IgD-negative memory B cell (primary cell): ENCODE results near the gene GLYATL3. TPM values are rescaled to one million over a fixed set of nuclear protein-coding genes. Genes with fewer than 3 reads are reported as not detected.

Experiments used
- H3K27ac Mint-ChIP-seq, 3 donors: one replicate each; pipeline ENCODE4 v1.8.0; 2020 to 2022; ENCODE audit warnings: mild to moderate bottlenecking in 3 of 3, mixed read lengths in 3 of 3, moderate library complexity in 1 of 3
- H3K27me3 Mint-ChIP-seq: one replicate; pipeline ENCODE4 v1.8.0; 2021; ENCODE audit warnings: mixed read lengths
- H3K36me3 Mint-ChIP-seq: one replicate; pipeline ENCODE4 v1.8.0; 2020; ENCODE audit warnings: mild to moderate bottlenecking, mixed read lengths
- H3K4me1 Mint-ChIP-seq, 3 donors: one replicate each; pipeline ENCODE4 v1.8.0; 2020 to 2022; ENCODE audit warnings: mixed read lengths in 3 of 3, mild to moderate bottlenecking in 1 of 3
- H3K4me3 Mint-ChIP-seq, 4 donors: one replicate each; pipeline ENCODE4 v1.8.0; 2020 to 2022; ENCODE audit warnings: mild to moderate bottlenecking in 4 of 4, mixed read lengths in 4 of 4, moderate library complexity in 3 of 4
- H3K9me3 Mint-ChIP-seq, 3 donors: one replicate each; pipeline ENCODE4 v1.8.0; 2020 to 2021; ENCODE audit warnings: mixed read lengths in 3 of 3, mild to moderate bottlenecking in 1 of 3
- polyA plus RNA-seq: library from polyadenylated mRNA; unstranded; fragments of 300-500 nt; fragmentation: Illumina TruSeq; gene quantifications from one replicate; pipeline ENCODE4 v1.2.3, GENCODE V29; 2021

GLYATL3 gene
- polyA plus RNA-seq, 1 donor from 2014 or later = not detected

DNA sequence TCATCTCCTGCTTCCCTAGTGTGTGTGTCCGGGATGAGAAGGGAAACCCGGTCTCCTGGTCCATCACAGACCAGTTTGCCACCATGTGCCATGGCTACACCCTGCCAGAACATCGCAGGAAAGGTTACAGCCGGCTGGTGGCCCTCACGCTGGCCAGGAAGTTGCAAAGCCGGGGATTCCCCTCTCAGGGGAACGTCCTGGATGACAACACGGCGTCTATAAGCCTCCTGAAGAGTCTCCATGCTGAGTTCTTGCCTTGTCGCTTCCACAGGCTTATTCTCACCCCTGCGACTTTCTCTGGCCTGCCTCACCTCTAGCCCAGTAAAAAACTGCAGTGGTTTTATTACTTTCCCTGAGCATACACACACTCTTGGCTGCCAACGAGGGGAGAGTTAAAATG is 26.9 kb downstream of the GLYATL3 start:
- H3K4me1 Mint-ChIP-seq = no peaks in the 10 kb centered on the region
- no peak overlapping the region for H3K4me3 Mint-ChIP-seq
- H3K9me3 Mint-ChIP-seq = no peaks in the 10 kb centered on the region
- H3K27ac Mint-ChIP-seq = no peak overlapping the region
- H3K27me3 Mint-ChIP-seq = peaks cover 4% of the 10 kb centered on the region
- H3K36me3 Mint-ChIP-seq = no peaks in the 10 kb centered on the region

GRCh38 chr6:49527320-49527719 is 27.6 kb downstream of the GLYATL3 start:
- no peak overlapping the region for H3K4me3 Mint-ChIP-seq
- H3K4me1 Mint-ChIP-seq = peaks cover 2 to 5% (median 4%) of the 10 kb centered on the region in 3 donors
- no peak overlapping the region for H3K27ac Mint-ChIP-seq
- H3K9me3 Mint-ChIP-seq = no peaks in the 10 kb centered on the region
- peaks cover 8% of the 10 kb centered on the region for H3K27me3 Mint-ChIP-seq
- H3K36me3 Mint-ChIP-seq = no peaks in the 10 kb centered on the region

GRCh38 chr6:49528571-49528970 is 28.8 kb downstream of the GLYATL3 start:
- Mint-ChIP-seq H3K4me3 (no peak overlapping the region), H3K9me3 (no peaks in the 10 kb centered on the region), H3K36me3 (no peaks in the 10 kb centered on the region), H3K27me3 (peaks cover 4% of the 10 kb centered on the region), H3K27ac (no peak overlapping the region), H3K4me1 (peaks cover 2 to 5% (median 4%) of the 10 kb centered on the region in 3 donors)

GRCh38 chr6:49530141-49530776 is 30.5 kb downstream of the GLYATL3 start:
- peaks cover 2 to 5% (median 4%) of the 10 kb centered on the region in 3 donors for H3K4me1 Mint-ChIP-seq
- H3K27ac Mint-ChIP-seq = no peak overlapping the region
- peaks cover 4% of the 10 kb centered on the region for H3K27me3 Mint-ChIP-seq
- no peaks in the 10 kb centered on the region for H3K9me3 Mint-ChIP-seq
- H3K4me3 Mint-ChIP-seq = no peak overlapping the region
- no peaks in the 10 kb centered on the region for H3K36me3 Mint-ChIP-seq

DNA sequence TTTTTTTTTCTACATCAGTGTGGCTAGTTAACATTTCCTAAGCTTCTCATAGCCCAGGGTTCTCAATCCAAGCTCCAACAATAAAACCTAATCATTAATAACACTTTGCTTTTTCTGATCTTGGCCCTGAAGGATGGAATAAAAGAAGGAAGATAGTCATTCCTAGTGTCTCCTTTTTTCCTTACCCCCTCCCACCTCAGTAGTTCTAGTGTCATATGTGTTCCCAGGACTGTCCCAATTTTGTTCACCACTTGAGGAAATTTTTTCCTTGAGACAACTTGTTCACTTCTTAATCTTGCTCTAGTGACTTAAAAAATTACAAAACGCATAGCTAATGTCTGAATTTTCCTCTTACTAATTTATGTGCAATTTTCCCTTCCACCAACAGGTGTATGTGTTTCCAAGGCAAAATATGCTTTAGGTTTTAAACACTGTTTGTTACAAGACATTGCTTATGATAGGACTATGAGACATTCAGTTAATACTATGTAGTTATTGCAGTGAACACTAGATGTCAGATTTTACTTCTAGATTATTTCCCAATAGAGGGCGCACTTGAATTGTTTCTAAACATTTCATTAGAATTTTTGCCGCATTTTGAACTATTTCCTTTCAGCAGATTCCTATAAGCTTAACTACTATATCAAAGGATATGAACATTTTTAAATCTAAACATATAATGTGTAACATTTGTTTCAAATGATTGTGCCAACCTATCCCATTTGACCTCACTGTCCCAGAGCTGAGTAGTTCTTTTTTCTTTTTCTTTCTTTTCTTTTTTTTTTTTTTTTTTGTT is 32.2 kb downstream of the GLYATL3 start:
- no peak overlapping the region for H3K27ac Mint-ChIP-seq
- peaks cover 2 to 5% (median 4%) of the 10 kb centered on the region in 3 donors for H3K4me1 Mint-ChIP-seq
- H3K36me3 Mint-ChIP-seq = no peaks in the 10 kb centered on the region
- no peaks in the 10 kb centered on the region for H3K9me3 Mint-ChIP-seq
- peaks cover 4% of the 10 kb centered on the region for H3K27me3 Mint-ChIP-seq
- H3K4me3 Mint-ChIP-seq = peak overlapping the region in 1 of 4 donors; percentile 60

- Mint-ChIP-seq H3K27me3 (peaks cover 4% of the 10 kb centered on the region), H3K4me1 (peaks cover 2 to 5% (median 4%) of the 10 kb centered on the region in 3 donors), H3K9me3 (no peaks in the 10 kb centered on the region), H3K4me3 (no peak overlapping the region), H3K36me3 (no peaks in the 10 kb centered on the region), H3K27ac (no peak overlapping the region)
Measured at GRCh38 chr6:49535795-49536194, 36.1 kb downstream of the GLYATL3 start.

GRCh38 chr6:49539102-49539501 is 39.4 kb downstream of the GLYATL3 start:
- no peaks in the 10 kb centered on the region for H3K4me1 Mint-ChIP-seq
- H3K36me3 Mint-ChIP-seq = no peaks in the 10 kb centered on the region
- H3K27me3 Mint-ChIP-seq = no peaks in the 10 kb centered on the region
- H3K4me3 Mint-ChIP-seq = no peak overlapping the region
- no peak overlapping the region for H3K27ac Mint-ChIP-seq
- peaks cover 0 to 2% (median 2%) of the 10 kb centered on the region in 3 donors for H3K9me3 Mint-ChIP-seq

DNA sequence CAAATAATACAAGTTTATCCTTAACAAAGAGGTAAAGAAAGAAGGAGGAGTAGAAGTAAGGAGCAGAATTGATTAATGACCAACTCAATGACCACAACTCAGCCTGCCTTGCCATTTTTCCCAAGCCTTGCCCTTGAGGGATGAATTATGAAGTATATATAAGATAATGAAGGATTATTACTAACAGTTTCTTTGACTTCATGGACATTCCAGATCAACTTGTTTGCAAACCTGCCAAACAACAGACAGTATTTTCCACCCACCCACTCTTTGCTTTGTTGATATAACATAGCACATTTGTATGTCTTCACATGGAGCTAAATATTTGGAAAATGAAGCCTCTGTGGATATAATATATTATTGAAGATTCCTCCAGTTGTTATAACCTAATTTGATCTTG is 40.9 kb downstream of the GLYATL3 start:
- Mint-ChIP-seq H3K4me1 (no peaks in the 10 kb centered on the region), H3K27ac (no peak overlapping the region), H3K27me3 (no peaks in the 10 kb centered on the region), H3K4me3 (no peak overlapping the region), H3K36me3 (no peaks in the 10 kb centered on the region), H3K9me3 (peaks cover 0 to 2% (median 2%) of the 10 kb centered on the region in 3 donors)

GRCh38 chr6:49541210-49541724 is 41.5 kb downstream of the GLYATL3 start:
- Mint-ChIP-seq H3K27ac (peak overlapping the region in 1 of 3 donors; percentile 47), H3K36me3 (no peaks in the 10 kb centered on the region), H3K4me1 (no peaks in the 10 kb centered on the region), H3K4me3 (no peak overlapping the region), H3K27me3 (no peaks in the 10 kb centered on the region), H3K9me3 (peaks cover 0 to 2% (median 2%) of the 10 kb centered on the region in 3 donors)

DNA sequence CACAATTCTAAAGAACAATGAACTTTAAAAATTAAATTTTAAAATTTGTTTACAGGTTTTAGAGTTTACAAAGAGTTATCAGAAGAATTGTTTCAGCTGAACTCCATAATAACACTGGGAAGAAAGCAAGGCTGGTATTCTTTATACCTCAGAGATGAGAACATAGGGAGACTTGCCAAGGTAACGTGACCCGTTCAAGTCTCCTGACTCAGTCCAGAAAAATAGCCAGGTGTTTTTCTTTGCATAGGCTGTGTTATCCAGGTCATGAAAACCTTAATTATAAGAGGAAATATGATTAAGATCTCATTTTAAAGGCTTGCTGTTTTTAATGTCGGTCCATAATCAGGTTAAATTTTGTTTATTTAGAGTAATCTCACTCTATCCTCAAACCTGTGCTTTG is 42.2 kb downstream of the GLYATL3 start:
- no peaks in the 10 kb centered on the region for H3K4me1 Mint-ChIP-seq
- no peaks in the 10 kb centered on the region for H3K27me3 Mint-ChIP-seq
- H3K9me3 Mint-ChIP-seq = peaks cover 0 to 2% (median 2%) of the 10 kb centered on the region in 3 donors
- peak overlapping the region in 1 of 3 donors; percentile 47 for H3K27ac Mint-ChIP-seq
- H3K36me3 Mint-ChIP-seq = no peaks in the 10 kb centered on the region
- no peak overlapping the region for H3K4me3 Mint-ChIP-seq

- no peaks in the 10 kb centered on the region for H3K36me3 Mint-ChIP-seq
- no peak overlapping the region for H3K4me3 Mint-ChIP-seq
- no peak overlapping the region for H3K27ac Mint-ChIP-seq
- H3K27me3 Mint-ChIP-seq = no peaks in the 10 kb centered on the region
- H3K4me1 Mint-ChIP-seq = no peaks in the 10 kb centered on the region
- peaks cover 0 to 2% (median 2%) of the 10 kb centered on the region in 3 donors for H3K9me3 Mint-ChIP-seq
Measured at GRCh38 chr6:49543087-49543858, 43.5 kb downstream of the GLYATL3 start.

DNA sequence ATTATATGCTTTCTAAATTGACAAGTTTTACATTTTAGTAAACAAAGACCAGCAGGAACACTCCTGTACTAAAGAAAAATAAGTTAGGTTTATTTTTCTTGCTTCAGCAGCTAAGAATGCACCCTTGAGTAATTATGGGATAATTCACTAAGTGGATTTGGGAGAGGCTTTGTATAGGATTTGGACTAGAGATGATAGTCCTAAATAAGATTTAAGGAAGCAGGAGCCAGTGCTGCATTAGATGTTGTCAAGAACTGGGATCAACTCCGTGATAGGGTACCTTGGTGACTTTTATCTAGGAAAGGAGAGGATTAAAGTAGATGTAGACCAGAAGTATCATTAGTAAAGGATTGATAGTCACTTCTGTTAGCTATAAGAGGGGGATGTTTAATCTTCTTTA is 46.6 kb downstream of the GLYATL3 start:
- Mint-ChIP-seq H3K4me1 (peaks cover 5 to 9% (median 5%) of the 10 kb centered on the region in 3 donors), H3K4me3 (no peak overlapping the region), H3K36me3 (peaks cover 1% of the 10 kb centered on the region), H3K27me3 (peaks cover 15% of the 10 kb centered on the region), H3K9me3 (peaks cover 0 to 4% (median 2%) of the 10 kb centered on the region in 3 donors), H3K27ac (no peak overlapping the region)

- peaks cover 1% of the 10 kb centered on the region for H3K36me3 Mint-ChIP-seq
- peaks cover 13 to 15% (median 14%) of the 10 kb centered on the region in 3 donors for H3K4me1 Mint-ChIP-seq
- H3K27ac Mint-ChIP-seq = no peak overlapping the region
- H3K9me3 Mint-ChIP-seq = peaks cover 0 to 2% (median 0%) of the 10 kb centered on the region in 3 donors
- H3K27me3 Mint-ChIP-seq = peaks cover 30% of the 10 kb centered on the region
- H3K4me3 Mint-ChIP-seq = no peak overlapping the region
Measured at GRCh38 chr6:49548613-49549304, 49.0 kb downstream of the GLYATL3 start.

GRCh38 chr6:49549691-49550491 is 50.2 kb downstream of the GLYATL3 start:
- H3K27me3 Mint-ChIP-seq = peaks cover 31% of the 10 kb centered on the region
- H3K4me3 Mint-ChIP-seq = peak overlapping the region; percentile 40 to 91 (median 64)
- H3K4me1 Mint-ChIP-seq = peaks cover 13 to 15% (median 14%) of the 10 kb centered on the region in 3 donors
- peak overlapping the region in 1 of 3 donors; percentile 59 for H3K27ac Mint-ChIP-seq
- H3K36me3 Mint-ChIP-seq = peaks cover 1% of the 10 kb centered on the region
- H3K9me3 Mint-ChIP-seq = peaks cover 0 to 2% (median 0%) of the 10 kb centered on the region in 3 donors
